NCI-H524 treated with DMSO at 0.1 percent for 48 hours (cell line): ENCODE data around the gene MNT.

Source experiments
- DNase-seq: peaks from one replicate; lab custom pipeline; 2025; lab: John Stamatoyannopoulos, UW

Gene MNT

DNA sequence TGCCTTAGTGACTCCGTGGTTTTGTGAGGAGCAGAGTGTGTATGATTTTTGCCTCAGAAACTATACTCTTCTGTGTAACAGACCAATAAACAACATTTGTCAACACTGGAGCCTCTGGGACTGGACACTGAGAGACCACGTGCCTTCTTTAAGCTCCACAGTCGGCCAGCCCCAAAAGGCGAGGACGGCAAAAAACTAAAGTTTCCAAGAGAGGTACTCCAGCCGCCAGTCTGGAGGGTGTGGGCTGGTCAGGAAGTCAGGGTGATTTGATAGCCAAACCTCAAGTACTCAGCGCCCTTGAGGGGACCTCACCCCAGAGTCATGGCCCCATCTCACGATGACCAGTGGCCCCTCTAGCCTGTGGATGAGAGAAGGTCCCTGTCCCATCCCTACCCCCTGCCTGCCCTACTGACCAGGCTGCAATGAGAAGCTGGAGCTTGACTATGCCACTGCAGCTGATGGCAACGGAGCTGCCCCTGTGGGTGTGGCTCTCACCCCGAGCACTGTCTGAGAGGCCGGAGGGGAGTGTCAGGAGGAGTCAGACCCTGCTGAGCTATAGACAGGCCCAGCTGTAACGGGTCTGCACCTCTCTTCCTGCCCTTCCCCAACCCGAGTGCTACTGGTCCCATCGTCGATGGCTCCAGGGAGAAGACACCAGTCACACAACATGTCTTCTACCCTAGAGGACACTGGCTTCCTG is 19.8 kb downstream of the MNT start:
- DNase-seq: no peak

DNA sequence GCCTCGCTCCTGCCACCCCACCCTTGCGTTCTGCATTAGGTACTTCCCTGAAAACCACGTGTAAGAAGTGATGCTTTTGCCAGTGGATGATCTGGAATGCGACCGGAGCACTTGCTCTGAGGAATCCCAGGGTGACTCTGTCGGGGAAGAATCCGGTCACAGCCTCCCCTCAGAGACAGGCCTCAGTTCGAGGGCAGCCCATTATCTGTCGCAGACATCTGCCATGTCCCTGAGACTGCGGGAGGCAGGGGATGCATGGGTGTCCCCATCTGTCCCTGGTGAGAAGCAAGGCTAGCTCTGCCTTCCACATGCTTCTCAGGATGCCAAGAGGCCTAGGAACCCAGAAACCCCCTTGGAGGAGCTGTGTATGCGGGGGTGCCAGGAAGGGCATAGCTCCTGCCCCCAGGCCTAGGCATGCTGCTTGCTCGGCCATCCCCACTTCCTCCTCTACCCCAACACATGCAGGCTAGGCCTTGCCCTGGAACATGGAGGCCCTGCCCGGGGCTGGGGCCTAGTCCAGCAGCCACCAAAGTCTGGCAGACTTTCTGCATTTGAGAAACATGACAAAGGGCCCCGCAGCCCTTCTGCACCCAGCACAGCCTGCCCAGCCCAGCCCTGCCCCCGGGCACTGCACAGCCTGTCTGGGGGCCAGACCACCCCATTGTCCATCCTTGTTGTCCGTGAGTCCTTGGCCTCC is 20.5 kb downstream of the MNT start:
- no peak for DNase-seq

DNA sequence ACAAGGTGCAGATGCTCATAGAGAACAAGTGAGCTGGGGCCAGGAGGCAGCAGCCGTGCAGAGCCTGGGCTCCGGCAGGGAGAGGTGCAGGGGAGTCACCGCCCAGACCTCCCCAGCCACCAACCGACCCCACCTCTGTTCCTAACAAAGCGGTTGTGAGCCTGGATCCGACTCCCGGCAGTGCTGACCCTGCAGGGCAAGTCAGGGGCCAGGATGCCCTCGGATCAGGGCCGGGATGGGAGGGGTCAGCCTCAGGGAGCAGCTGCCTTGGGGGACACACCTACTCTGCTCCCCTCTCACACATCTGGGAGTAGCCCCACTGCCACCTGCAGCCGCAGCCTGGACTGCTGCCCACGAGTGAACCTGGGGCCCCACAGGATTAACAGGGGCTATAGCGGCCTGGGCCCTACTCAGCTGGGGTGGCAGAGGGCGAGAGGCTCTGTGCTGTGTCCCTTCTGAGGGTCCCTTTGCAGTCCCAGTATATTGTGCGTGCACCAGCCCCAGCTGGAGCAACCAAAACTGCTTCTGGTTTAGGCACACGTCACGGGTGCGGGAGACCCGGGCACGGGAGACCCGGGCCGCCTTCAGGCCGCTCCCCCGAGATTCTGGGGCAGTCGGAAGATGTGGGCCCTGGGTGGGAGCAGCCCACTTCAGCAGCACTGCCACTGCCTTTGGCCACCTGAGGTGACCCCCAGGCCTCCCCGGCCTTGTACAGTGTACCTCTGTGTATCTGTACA is 21.2 kb downstream of the MNT start:
- DNase-seq: no peak

DNA sequence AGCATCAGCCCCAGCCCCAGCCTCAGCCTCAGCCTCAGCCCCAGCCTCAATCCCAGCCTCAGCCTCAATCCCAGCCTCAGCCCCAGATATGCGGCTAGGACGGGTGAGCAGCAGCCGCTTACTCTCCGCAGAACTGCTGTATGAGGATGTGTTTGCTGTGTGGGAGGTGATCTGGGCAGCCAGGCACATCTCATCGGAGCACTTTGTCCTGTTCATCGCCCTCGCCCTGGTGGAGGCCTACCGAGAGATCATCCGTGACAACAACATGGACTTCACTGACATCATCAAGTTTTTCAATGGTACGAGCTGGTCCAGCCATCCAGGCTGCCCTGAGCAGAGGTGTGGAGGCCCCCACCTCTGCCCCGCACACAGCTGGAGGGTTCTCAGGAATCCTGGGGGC is 22.0 kb downstream of the MNT start:
- no peak for DNase-seq

DNA sequence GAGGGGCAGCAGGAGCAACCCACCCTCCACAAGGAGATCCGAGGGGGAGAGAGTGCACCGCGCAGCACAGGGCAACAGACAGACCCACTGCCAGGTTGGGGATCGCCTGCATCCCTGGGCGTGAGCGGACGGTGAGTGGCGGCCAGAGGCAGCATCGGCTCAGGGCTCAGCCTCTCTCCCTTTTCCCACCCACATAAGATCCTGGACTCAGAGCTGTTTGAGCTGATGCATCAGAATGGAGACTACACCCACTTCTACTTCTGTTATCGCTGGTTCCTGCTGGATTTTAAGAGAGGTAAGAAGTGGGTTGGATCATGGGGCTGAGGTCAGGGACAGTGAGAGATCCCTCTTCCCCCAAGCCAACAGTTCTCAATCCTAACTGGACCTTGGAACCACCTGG is 23.2 kb downstream of the MNT start:
- no peak for DNase-seq

DNA sequence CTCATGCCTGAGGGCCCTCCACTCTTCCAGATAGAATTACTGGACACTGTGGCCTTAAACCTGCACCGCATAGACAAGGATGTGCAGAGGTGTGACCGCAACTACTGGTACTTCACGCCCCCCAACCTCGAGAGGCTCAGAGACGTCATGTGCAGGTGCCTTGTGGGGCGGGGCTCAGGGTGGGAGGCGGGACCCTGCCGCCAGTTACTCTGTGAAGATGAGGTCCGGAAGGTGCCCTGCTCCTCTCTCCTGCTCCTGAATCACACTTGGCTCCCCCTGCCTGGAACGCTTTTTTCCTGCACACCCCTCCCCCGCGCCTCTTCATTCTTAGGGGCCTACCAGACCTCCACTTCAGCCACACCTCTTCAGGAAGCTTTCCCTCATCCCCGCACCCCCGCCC is 24.8 kb downstream of the MNT start:
- no peak for DNase-seq

DNA sequence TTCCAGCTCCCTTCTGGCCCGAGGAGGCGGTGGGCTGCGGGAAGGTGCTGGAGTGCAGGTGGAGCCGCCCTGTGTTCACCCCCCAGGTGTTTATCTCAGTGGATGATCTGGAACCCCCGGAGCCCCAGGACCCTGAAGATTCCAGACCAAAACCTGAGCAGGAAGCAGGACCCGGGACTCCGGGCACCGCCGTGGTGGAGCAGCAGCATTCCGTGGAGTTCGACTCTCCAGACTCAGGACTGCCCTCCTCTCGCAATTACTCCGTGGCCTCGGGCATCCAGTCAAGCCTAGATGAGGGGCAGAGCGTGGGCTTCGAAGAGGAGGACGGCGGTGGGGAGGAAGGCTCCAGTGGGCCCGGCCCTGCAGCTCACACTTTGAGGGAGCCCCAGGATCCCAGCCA is 25.5 kb downstream of the MNT start:
- no peak for DNase-seq

DNA sequence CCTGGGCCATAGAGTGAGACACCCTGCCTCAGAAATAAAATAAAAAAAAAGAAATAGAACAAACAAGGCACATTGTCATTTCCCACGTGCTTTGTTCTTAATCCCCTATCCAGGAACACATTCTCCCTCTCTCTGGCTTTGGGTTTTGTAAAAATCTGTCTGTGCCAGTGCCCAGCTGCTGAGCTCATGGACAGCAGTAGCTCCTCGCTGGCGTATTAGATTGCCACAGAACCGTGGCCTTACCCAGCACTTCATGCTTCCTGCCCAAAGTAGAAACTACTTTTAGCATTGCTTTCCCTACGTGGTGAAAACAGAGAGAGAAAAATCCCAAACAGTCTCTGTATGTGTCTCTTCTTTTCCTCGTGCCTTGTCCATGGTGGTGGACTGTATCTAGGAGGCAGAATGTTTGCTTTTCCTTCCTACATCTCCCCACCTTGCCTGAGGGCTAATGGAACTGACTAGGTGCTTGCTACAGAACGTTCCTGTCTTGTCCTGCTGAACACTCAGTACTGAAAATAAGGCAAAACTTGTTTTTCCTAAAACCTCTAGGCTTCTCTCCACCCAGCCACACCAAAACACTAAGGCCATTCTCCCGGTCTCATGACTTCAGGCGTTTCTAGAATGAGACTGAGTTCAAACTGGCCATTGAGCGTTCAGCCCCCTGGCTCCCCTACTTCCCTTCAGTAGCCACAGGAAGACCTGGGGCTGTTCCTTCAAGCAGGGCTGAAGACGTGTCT is 26.1 kb downstream of the MNT start:
- no peak for DNase-seq

DNA sequence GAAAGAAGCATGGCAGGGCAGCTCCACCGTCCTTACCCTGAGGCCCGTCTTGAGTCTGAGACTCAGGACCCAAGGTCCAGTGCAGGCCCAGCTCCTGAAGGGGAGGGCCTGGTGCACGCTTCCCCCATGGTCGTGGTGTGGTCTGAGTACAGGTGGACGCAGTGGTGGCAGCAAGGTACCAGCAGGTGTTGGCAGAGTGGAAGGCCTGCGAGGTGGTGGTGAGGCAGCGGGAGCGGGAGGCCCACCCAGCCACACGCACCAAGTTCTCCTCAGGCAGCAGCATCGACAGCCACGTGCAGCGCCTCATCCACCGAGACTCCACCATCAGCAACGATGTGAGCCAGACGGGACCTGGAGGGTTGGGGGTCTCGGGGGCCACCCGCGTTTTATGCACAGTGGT is 27.7 kb downstream of the MNT start:
- no peak for DNase-seq

DNA sequence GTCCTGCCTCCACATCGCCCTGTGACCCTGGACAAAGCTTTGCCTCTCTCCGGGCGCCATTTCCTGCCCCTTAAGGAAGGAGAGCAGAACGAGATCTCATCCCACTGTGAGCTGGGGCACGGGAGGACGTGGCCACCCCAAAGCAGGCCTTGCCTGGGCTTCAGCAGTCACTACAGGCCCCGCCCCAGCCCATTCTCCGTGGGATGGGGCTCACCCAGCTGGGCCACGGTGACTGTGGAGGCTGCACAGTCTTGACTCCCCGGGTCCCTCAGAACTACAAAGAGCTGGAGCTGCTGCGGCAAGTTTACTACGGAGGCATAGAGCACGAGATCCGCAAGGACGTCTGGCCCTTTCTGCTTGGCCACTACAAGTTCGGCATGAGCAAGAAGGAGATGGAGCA is 28.2 kb downstream of the MNT start:
- no peak for DNase-seq

DNA sequence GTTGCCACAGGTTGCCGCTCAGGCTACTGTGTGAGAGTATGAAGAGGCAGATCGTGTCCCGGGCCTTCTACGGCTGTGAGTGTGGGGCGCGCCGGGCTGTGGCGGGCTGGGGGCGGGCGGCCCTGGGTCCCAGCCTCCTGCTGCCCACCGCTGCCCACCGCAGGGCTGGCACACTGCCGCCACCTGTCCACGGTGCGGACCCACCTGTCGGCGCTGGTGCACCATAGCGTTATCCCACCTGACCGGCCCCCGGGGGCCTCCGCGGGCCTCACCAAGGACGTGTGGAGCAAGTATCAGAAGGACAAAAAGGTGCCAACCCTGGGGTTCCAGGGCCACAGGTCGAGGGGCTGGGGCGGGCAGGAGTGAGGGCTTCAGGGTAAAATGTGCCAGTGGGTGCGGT is 28.7 kb downstream of the MNT start:
- DNase-seq: no peak

DNA sequence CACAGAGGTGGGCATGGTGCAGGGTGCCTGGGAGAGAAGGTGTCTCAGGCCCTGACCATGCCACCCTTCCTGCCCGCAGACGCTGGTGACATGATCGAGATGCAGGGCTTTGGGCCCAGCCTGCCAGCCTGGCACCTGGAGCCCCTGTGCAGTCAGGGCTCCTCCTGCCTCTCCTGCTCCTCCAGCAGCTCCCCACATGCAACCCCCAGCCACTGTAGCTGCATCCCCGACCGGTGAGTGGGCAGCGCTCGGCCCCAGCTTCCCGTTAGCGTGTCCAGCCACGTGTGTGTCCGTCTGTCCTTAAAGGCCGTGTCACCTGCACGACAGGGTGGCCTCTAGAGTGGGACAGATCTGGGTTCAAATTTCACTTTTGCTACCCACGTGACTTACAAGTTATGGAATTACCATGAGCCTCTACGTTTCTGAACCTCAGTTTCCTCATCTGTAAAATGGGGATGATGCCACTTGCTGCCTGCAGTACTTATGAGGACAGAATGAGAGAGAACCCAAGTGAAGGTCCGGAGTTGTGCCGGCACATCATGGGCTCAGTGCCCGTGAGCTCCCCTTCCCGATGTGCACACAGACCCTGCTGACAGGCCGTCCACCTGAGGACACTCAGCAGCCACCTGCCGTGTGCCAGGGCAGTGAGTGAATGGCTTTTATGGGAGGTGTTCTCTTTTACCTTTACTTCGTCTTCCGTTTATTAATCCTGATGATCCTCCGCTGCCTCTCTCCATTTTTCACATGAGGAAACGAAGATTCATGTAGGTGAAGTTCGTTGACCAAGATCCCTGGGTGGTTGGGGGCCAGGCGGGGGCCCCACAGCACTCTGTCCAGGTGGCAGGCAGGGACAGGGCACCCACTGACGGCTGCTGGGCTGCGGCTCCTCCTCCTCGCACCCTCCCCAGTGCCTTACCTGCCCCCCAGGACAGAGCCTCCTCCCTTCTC is 29.4 kb downstream of the MNT start:
- DNase-seq: no peak

DNA sequence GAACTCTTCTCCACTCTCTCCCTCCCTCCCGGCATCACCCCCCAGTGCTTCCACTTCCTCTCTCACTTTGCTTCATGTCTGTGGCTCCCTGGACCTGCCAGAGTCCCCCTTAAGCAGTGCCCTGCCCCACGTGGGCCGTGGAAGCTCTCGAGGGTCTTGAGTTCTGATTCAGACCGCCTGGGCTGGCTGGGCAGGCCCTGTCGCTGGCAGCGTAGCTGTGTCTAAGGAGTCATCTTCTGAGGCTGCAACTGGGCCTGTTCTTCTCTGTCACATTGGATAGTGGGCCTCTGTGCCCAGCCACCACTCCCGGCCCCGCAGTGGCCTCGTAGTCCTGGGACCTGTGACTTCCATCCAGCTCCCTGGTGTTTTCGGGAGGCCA is 30.7 kb downstream of the MNT start:
- DNase-seq: no peak

DNA sequence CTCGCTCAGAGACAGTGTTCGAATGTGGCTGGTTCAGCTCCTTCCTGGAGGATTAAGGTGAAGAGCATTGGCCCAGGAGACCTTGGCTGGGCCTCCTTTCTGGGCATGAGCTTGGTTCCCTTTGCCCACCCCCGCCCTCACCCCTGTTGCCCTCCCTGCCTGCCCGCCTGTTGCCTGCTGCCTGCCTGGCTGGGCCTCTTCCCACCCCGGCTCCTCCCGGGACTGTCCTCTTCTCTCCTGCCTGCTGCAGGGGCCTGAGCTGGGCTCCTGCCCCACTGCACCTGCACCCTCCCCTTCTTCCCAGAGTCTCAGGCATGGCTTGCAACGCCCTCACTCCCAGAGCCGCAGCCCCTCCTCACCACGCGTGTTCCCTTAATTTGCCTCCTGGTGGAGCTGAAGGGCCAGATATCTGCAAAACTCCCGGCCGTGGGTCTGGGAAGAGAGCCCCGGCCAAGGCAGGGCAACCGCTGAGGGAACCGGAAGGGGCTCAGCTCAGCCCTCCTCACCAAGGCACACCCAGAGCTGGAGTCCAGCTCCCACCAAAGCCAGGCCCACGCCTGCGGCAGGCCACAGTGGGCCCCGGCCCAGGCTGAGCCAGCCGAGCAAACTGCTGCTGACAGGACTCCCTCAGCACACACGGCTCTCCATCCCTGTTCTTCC is 31.2 kb downstream of the MNT start:
- no peak for DNase-seq

DNA sequence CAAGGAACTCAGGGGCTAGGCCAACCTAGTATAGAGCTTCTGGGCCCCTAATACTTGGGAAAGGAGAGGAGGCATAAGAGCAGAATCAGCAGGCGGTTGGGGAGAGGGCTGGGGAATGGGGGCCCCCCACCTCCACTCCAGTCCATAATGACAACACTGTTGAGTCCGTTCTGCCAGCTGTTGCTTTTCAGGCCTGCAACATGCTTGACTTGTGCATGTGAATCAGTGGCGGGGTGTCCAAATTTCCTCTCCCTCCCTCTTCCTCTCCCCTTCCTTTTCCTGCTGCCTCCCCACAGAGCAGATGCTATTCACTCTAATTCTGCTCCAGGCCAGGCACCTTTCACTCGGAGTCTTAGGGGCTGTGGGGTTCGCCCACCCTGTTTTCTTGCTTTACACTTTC is 31.8 kb downstream of the MNT start:
- no peak for DNase-seq

DNA sequence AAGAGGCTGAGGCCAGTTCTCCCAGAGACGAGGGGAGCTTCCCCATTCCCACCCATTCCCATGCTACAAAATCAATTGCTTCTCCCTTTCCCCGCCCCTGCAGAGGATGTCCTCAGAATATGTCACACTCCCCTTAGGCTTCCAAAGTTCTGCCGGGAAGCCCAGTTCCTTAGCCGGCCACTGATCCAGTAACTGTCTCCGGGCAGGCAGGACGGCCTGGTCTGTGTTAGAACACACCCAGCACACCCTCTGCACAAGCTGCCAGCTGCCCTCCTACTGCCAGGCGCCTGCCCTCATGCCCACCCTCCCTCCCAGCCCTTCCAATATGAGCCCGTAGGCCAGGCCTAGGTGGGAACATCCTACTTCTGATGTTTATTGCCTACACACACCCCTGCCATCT is 32.5 kb downstream of the MNT start:
- no peak for DNase-seq

DNA sequence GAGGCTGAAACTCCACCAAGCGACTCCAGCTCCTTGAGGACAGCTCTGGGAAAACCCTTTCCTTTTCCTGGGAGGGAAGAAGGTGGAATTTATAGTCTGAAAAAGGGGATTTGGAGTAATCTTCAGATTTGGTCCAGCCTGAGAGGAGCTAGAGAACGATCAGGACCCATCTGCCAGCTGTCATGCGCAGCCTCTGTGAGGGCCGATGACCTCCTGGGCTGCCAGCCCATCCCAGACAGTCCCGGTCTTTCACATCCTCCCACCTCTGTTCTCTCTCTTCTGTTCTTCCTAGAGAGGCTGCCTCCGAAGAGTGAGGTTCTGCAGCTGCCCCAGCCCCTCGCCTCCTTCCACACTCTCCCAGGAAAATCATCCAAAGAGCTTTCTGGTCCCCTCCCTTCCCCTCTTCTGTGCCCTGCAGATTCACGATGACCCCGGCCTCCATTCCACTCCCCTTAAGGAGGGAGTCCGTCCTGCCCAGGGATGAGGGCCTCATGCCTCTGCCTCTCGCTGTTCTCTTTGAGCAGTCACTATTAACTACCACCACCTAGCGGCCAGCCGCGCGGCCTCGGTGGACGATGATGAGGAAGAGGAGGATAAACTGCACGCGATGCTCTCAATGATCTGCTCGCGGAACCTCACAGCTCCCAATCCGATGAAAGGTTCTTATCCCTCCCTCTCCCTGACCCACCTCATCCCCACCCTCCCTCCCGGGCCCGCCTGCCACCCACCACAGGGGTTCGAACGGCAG is 33.9 kb downstream of the MNT start:
- no peak for DNase-seq

DNA sequence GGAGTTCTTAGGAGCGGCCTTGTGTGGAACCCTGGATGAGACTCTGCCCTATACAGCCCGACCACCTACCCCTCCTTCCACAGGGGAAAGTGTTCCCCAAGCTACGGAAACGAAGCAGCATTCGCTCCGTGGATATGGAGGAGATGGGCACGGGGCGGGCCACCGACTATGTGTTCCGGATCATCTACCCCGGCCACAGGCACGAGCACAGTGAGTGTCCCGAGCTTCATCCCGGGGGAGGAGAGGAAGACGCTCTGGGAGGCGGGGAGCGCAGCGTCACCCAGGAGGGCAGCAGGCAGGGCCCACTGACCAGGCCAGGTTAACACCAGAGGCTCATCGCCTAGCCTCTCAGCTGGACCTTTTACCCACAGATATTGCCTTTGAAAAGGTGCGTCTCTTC is 35.7 kb downstream of the MNT start:
- no peak for DNase-seq

DNA sequence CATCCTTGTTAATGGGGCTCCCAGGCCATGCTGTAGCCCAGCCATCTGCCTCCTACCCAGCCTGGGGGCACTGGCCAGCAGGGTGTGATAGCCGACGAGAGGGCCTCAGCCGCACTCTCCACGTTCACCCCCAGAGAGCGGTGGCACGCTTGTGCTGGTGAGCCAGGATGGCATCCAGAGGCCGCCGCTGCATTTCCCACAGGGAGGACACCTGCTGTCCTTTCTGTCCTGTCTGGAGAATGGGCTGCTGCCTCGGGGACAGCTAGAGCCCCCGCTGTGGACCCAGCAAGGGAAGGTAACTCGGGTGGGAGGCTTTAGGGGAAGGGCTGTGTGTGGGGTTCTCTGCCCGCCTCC is 36.1 kb downstream of the MNT start:
- no peak for DNase-seq
